ENCODE results near the gene TTLL10.

DNA sequence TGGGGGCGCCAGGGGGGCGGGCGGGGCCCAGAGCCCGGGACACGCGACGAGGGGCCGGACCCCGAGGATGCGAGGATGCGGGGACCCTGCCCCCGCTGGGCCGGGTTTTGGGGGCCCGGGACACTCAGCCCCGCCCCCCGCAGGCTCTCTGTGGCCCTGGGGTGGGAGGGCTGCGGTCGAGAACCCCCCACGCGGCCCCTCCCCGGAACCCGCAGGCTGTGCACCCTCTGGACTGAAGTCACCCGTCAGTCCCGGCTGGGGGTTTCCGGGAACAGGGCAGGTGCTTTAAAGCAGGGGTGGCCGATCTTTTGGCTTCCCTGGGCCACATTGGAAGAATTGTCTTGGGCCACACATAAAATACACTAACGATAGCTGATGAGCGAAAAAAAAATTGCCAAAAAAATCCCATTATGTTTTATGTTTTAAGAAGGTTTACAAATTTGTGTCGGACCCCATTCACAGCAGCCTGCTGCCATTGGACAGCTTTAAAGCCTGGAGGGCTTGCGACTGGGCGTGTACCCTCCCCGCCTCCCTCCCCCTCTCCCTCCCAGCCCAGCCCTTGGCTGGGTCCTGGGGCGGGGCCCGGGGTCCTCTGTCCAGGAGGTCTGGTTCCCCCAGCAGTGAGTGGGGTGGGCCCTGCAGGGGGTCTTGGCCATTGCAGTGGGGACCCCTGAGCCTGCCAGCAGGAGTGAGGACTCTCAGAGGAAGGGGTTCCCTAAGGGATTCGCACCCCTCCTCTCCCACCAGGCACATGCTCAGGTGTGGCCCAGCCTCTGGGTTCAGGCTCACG is 36.2 kb upstream of the TTLL10 start:
- TF ChIP-seq, protein P1, sequence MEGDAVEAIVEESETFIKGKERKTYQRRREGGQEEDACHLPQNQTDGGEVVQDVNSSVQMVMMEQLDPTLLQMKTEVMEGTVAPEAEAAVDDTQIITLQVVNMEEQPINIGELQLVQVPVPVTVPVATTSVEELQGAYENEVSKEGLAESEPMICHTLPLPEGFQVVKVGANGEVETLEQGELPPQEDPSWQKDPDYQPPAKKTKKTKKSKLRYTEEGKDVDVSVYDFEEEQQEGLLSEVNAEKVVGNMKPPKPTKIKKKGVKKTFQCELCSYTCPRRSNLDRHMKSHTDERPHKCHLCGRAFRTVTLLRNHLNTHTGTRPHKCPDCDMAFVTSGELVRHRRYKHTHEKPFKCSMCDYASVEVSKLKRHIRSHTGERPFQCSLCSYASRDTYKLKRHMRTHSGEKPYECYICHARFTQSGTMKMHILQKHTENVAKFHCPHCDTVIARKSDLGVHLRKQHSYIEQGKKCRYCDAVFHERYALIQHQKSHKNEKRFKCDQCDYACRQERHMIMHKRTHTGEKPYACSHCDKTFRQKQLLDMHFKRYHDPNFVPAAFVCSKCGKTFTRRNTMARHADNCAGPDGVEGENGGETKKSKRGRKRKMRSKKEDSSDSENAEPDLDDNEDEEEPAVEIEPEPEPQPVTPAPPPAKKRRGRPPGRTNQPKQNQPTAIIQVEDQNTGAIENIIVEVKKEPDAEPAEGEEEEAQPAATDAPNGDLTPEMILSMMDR (IDR thresholded peaks at IDR 0.05; ENCODE audit: insufficient read depth, low read depth, low read length): no peak
- no peak for TF ChIP-seq EZH2 (IDR thresholded peaks at IDR 0.05; ENCODE audit: insufficient read depth, low read length)

Measured in astrocyte (in vitro differentiated cells and primary cell).